ENCODE measurements around the gene CEP85L.

DNA sequence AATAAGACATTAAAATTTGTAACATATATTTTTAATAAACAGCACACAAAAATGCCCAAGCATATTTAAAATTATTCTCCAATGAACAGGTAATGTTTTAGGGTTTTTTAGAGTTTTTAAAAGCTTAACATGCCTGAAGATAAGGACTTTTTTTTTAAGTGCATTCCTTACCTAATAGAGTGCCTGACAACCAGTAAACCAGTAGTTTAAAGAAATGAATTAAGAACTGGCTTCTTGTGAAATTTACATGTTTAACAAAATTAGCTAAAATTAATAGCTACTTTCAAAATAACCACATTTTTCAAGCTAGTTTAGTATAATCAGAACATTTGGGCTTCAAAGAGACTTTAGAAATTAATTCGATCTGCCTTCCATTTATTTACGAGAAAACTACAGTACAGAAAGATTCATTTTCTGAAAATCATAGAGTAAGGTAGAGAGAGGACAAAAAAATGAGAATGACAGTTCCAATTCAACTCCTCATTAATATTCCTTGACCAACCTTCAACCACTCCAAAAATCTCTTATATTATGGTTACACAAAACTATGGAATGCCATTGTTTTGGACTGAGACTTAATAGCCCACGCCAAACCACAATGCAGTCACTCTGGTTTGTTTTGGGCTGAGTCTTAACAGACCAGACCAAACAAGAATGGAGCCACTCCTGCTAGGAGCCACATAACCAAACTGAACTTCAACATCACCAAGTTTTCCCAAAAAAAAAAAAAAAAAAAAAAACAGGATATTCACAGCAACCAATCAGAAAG, 109.0 kb downstream of the CEP85L start:
- no peak for TF ChIP-seq POLR2A (IDR thresholded peaks at IDR 0.05)
- TF ChIP-seq, protein P1, sequence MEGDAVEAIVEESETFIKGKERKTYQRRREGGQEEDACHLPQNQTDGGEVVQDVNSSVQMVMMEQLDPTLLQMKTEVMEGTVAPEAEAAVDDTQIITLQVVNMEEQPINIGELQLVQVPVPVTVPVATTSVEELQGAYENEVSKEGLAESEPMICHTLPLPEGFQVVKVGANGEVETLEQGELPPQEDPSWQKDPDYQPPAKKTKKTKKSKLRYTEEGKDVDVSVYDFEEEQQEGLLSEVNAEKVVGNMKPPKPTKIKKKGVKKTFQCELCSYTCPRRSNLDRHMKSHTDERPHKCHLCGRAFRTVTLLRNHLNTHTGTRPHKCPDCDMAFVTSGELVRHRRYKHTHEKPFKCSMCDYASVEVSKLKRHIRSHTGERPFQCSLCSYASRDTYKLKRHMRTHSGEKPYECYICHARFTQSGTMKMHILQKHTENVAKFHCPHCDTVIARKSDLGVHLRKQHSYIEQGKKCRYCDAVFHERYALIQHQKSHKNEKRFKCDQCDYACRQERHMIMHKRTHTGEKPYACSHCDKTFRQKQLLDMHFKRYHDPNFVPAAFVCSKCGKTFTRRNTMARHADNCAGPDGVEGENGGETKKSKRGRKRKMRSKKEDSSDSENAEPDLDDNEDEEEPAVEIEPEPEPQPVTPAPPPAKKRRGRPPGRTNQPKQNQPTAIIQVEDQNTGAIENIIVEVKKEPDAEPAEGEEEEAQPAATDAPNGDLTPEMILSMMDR (IDR thresholded peaks at IDR 0.05) = no peak
- no peak for TF ChIP-seq POLR2AphosphoS5 (IDR thresholded peaks at IDR 0.05)
- no peak for TF ChIP-seq EP300 (IDR thresholded peaks at IDR 0.05)

Data from gastroesophageal sphincter (tissue), 3 donors.